BE2C (cell line): ENCODE measurements around the gene PARD3.
"Not testable (repeated sequence)": the region's sequence is repeated elsewhere in the genome, so short reads cannot be mapped to it uniquely, and the experiment has no call there.

Source experiments
- DNase-seq: peaks from one replicate; pipeline ENCODE4 v3.0.0-alpha.2; 2020
- H3K27me3 ChIP-seq: fragments of 250-450 bp; sonication (Bioruptor Pico); 2 replicates; pipeline ENCODE4 v1.5.1; 2020; ENCODE audit warnings: mild to moderate bottlenecking
- H3K36me3 ChIP-seq: fragments of 250-450 bp; sonication (Bioruptor Pico); 2 replicates; pipeline ENCODE4 v1.5.1; 2020; ENCODE audit warnings: mild to moderate bottlenecking
- H3K4me1 ChIP-seq: fragments of 250-450 bp; sonication (Bioruptor Pico); 2 replicates; pipeline ENCODE4 v1.5.1; 2020
- H3K4me3 ChIP-seq: 2 replicates; pipeline ENCODE4 v1.5.1; 2011; ENCODE audit warnings: low read depth, low read length
- H3K9me3 ChIP-seq: fragments of 250-450 bp; sonication (Bioruptor Pico); 2 replicates; pipeline ENCODE4 v1.5.1; 2020
- TF ChIP-seq, protein P1 (sequence below): IDR thresholded peaks from 2 replicates; pipeline ENCODE4 v1.5.1; 2012; ENCODE audit warnings: mild to moderate bottlenecking, low read depth, low read length

Gene PARD3

DNA sequence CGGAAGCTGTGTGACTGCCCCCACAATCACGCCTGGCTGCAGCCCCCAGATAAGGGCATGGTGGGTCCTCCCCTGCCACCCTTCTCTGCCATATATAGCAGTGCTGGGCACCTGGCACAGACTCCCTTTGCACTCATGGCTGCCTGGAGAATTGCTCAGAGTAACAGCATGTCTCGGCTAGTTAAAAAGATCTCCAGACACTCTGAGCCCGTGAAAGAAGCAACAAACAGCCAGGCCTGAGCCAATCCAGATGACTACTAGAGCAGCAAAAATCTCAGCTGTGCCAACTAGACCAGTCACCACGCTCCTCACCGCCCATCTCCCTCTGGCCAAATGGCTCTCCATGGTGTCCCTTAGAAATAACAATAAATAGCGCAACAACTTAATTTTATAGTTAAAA, 71.3 kb downstream of the PARD3 start:
- peak; percentile 41 for DNase-seq
- no peaks in the 10 kb centered on the region for H3K27me3 ChIP-seq
- no peaks in the 10 kb centered on the region for H3K36me3 ChIP-seq
- TF ChIP-seq, protein P1, sequence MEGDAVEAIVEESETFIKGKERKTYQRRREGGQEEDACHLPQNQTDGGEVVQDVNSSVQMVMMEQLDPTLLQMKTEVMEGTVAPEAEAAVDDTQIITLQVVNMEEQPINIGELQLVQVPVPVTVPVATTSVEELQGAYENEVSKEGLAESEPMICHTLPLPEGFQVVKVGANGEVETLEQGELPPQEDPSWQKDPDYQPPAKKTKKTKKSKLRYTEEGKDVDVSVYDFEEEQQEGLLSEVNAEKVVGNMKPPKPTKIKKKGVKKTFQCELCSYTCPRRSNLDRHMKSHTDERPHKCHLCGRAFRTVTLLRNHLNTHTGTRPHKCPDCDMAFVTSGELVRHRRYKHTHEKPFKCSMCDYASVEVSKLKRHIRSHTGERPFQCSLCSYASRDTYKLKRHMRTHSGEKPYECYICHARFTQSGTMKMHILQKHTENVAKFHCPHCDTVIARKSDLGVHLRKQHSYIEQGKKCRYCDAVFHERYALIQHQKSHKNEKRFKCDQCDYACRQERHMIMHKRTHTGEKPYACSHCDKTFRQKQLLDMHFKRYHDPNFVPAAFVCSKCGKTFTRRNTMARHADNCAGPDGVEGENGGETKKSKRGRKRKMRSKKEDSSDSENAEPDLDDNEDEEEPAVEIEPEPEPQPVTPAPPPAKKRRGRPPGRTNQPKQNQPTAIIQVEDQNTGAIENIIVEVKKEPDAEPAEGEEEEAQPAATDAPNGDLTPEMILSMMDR: no peak
- no peak overlapping the region for H3K4me3 ChIP-seq
- peaks cover 20% of the 10 kb centered on the region for H3K4me1 ChIP-seq
- H3K9me3 ChIP-seq: no peaks in the 10 kb centered on the region

DNA sequence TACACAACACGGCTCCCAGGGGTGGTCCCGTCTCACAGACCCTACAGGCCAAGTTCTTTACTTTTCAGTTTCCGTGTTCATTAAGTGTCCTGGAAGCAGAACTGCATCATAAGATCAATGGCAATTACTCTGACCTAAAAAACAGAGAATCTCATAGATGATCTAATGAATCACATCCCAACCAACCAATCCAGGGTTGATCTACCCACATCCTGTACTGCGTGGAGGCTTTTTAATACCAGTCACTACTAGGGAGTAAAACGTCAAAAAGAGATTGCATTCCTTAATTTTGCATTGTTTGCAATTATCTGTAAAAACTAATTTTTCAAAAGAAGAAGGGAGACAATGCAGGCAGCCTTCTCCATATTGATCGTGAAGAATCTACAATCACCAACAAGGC, 72.6 kb downstream of the PARD3 start:
- Histone ChIP-seq H3K4me3 (no peak overlapping the region), H3K4me1 (peaks cover 20% of the 10 kb centered on the region), H3K9me3 (no peaks in the 10 kb centered on the region), H3K27me3 (no peaks in the 10 kb centered on the region), H3K36me3 (no peaks in the 10 kb centered on the region)
- TF ChIP-seq, protein P1: no peak
- DNase-seq: no peak

GRCh38 chr10:34741087-34741486, 74.0 kb downstream of the PARD3 start:
- not testable (repeated sequence) for DNase-seq, H3K4me3 ChIP-seq, H3K27me3 ChIP-seq, H3K9me3 ChIP-seq, H3K36me3 ChIP-seq
- peaks cover 20% of the 10 kb centered on the region for H3K4me1 ChIP-seq

DNA sequence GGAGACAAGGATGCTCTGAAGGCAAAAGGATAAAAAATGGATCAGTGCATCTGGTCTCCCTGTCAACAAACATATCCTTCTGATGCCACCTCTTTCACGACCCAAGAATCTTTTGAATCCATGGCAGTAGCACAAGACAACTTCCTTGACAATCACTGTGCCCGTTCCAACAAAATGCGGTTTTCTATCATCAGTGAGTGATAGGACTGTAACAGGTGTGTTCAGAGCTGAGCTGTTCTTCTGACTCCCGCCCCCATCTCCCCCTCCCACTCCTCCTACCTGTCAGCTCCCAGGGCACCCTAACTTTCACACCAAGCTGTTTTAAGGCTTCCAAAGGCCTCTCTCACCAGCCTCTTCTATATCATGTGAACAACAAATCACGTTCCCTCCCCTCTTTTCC, 74.8 kb downstream of the PARD3 start:
- H3K36me3 ChIP-seq: no peaks in the 10 kb centered on the region
- no peaks in the 10 kb centered on the region for H3K27me3 ChIP-seq
- TF ChIP-seq, protein P1: no peak
- peaks cover 20% of the 10 kb centered on the region for H3K4me1 ChIP-seq
- no peak overlapping the region for H3K4me3 ChIP-seq
- no peak for DNase-seq
- no peaks in the 10 kb centered on the region for H3K9me3 ChIP-seq

DNA sequence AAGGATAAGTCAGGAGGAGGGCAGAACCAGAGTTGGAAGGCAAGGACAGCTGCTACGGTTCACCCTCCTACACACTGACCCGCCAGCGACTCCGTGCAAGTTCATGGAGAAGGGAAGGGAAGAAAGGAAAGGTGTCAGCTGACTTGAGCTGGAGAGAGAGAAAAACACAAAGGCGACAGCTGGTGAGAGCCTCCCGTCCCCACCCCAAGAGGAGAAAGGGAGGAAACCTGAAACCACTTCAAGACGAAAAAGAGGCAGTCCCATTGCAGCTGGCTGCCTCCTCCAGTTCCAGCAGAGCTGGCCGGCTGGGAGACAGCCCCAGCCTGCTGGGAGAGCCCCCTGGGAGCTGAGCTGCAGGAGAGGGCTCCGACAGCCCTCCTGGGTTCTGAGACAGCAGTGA, 75.2 kb downstream of the PARD3 start:
- no peaks in the 10 kb centered on the region for H3K9me3 ChIP-seq
- H3K4me3 ChIP-seq: no peak overlapping the region
- no peaks in the 10 kb centered on the region for H3K36me3 ChIP-seq
- H3K27me3 ChIP-seq: no peaks in the 10 kb centered on the region
- peaks cover 20% of the 10 kb centered on the region for H3K4me1 ChIP-seq
- peak; percentile 53 for DNase-seq
- TF ChIP-seq, protein P1: no peak

- Histone ChIP-seq H3K4me1 (peaks cover 9% of the 10 kb centered on the region), H3K9me3 (no peaks in the 10 kb centered on the region), H3K4me3 (no peak overlapping the region), H3K27me3 (no peaks in the 10 kb centered on the region), H3K36me3 (no peaks in the 10 kb centered on the region)
- DNase-seq: no peak
- TF ChIP-seq, protein P1: no peak
Observed at GRCh38 chr10:34737772-34738169, 77.3 kb downstream of the PARD3 start.
